H1 (cell line): ENCODE results near the gene BAIAP2. TPM values are rescaled to one million over a fixed set of nuclear protein-coding genes. Genes with fewer than 3 reads are reported as not detected.

Experiments
- CBX8 ChIP-seq: fragments of 300-800, 300-1000 bp; sonication (generic); IDR thresholded peaks from 2 replicates; pipeline ENCODE4 v1.7.1; 2016; ENCODE audit warnings: low read depth, low read length, borderline replicate concordance
- CEBPB ChIP-seq: IDR thresholded peaks from 2 replicates; pipeline ENCODE4 v1.6.1; 2012; ENCODE audit warnings: low read depth, low read length
- CHD7 ChIP-seq: fragments of 300-600 bp; sonication (generic); IDR thresholded peaks from 2 replicates; pipeline ENCODE4 v1.7.1; 2012; ENCODE audit warnings: low read length, moderate library complexity, mild to moderate bottlenecking, inconsistent platforms; ENCODE audit not compliant: insufficient replicate concordance
- CREB1 ChIP-seq: IDR thresholded peaks from 2 replicates; pipeline ENCODE4 v1.6.1; 2012; ENCODE audit warnings: inconsistent platforms
- EZH2 ChIP-seq: fragments of 200-600 bp; sonication (generic); IDR thresholded peaks from 2 replicates; pipeline ENCODE4 v1.7.1; 2012; ENCODE audit warnings: low read depth, mild to moderate bottlenecking, moderate library complexity, low read length, inconsistent platforms; ENCODE audit not compliant: severe bottlenecking
- RAD21 ChIP-seq, 2 experiments: IDR thresholded peaks in 1 of 2; conservative IDR thresholded peaks in 1 of 2; 2 replicates each; pipeline ENCODE4 v1.6.1; 2011; ENCODE audit warnings: low read depth in 2 of 2, low read length in 2 of 2, improper control_type of control experiment in 1 of 2, inconsistent platforms in 1 of 2, mild to moderate bottlenecking in 1 of 2, moderate library complexity in 1 of 2
- RXRA ChIP-seq: IDR thresholded peaks from 2 replicates; pipeline ENCODE4 v1.6.1; 2011; ENCODE audit warnings: low read depth, mild to moderate bottlenecking, low read length, moderate library complexity; ENCODE audit not compliant: insufficient read depth
- SP2 ChIP-seq: IDR thresholded peaks from 2 replicates; pipeline ENCODE4 v1.6.1; 2012; ENCODE audit warnings: mild to moderate bottlenecking, low read length, inconsistent platforms
- SP4 ChIP-seq: IDR thresholded peaks from 2 replicates; pipeline ENCODE4 v1.6.1; 2012; ENCODE audit warnings: low read length, inconsistent platforms
- polyA plus RNA-seq, 7 experiments: library from polyadenylated mRNA; depleted of rRNA in 3 of 7; stranded (reverse) in 5 of 7; unstranded in 2 of 7; fragments of >200 nt in 5 of 7; fragments of 200-250 nt in 2 of 7; gene quantifications; 1 replicate in 5 of 7; 2 replicates in 1 of 7; 4 replicates in 1 of 7; pipeline versions ENCODE4 v1.2.1 to v1.2.3, GENCODE V29; 2011 to 2013; ENCODE audit warnings: missing spikeins in 2 of 7, mixed read lengths in 2 of 7
- total RNA-seq: library from RNA; stranded (reverse); fragmentation: NEBNext Ultra II Directional; extraction: Animal tissue kit (Norgen Biotek cat#: 25700); gene quantifications from 2 replicates; pipeline ENCODE4 v1.2.1, GENCODE V29; 2021
- TF ChIP-seq, protein P1 (sequence below): IDR thresholded peaks from 2 replicates; pipeline ENCODE4 v1.6.1; 2011; ENCODE audit warnings: low read length, improper control_type of control experiment

The BAIAP2 gene
- total and polyA plus RNA-seq, 2 of the 8 experiments (the other 6 are each of a cell fraction or from before 2014, with no cell fraction given) = 10.0 to 22.8 TPM

DNA sequence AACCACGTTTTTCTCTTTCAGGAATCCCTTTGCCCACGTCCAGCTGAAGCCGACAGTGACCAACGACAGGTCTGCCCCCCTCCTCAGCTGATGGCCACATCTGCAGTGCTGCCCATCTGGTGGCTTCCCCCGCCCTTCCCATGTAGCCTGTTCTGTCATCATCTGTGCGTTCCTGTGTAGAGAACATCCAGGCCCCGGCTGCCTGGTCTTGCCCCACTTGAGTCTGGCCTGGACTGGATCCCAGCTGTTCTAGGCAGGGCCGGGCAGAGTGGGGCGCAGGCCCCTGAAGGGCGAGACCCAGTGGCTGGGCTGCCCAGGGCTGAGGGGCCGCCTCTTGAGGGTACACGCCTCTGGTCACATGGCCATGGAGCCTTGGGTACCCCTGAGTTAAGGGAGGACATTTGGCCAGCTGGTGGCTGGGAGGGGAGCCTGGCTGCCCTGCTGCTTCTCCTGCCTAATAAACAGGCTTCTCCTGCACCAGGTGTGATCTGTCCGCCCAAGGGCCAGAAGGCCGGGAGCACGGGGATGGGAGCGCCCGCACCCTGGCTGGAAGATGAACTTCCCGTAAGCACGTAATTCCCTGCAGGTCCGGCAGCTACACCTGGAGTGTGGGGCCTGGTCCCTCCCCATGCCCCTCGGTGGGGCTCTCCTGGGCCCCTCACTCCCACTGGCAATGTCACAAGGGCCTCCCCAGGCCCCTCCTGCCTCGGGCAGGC is 81.0 kb downstream of the BAIAP2 start (continued):
- TF ChIP-seq CHD7 (no peak), SP4 (no peak), CBX8 (no peak), CREB1 (no peak), SP2 (no peak), RAD21 (IDR thresholded peaks at IDR 0.05 in 1 of 2, conservative IDR thresholded peaks at IDR 0.05 in 1 of 2; ENCODE audit: low read depth in 2 of 2, low read length in 2 of 2) (no peak), RXRA (no peak), EZH2 (no peak), CEBPB (no peak)
- TF ChIP-seq, protein P1, sequence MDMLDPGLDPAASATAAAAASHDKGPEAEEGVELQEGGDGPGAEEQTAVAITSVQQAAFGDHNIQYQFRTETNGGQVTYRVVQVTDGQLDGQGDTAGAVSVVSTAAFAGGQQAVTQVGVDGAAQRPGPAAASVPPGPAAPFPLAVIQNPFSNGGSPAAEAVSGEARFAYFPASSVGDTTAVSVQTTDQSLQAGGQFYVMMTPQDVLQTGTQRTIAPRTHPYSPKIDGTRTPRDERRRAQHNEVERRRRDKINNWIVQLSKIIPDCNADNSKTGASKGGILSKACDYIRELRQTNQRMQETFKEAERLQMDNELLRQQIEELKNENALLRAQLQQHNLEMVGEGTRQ = no peak
